HepG2 (cell line): ENCODE data around the gene MED12L. TPM values are rescaled to one million over a fixed set of nuclear protein-coding genes. Genes with fewer than 3 reads are reported as not detected.

ENCODE experiments used
- ARNT2 ChIP-seq: sonication (generic); formaldehyde crosslinking; IDR thresholded peaks from 2 replicates; pipeline ENCODE4 v1.8.0; 2022; ENCODE audit warnings: mild to moderate bottlenecking, low read depth, missing genetic modification reagents, moderate library complexity
- DZIP1 ChIP-seq: sonication (generic); formaldehyde crosslinking; IDR thresholded peaks from 2 replicates; pipeline ENCODE4 v1.5.0; 2020; ENCODE audit warnings: mild to moderate bottlenecking, missing genetic modification reagents
- FOXP1 ChIP-seq, 2 experiments: fragments of 450-650 bp in 1 of 2; IDR thresholded peaks; 2 replicates each; pipeline ENCODE4 v1.6.1; 2017 to 2018; ENCODE audit warnings: antibody characterized with exemption in 1 of 2
- HOXA7 ChIP-seq: sonication (generic); formaldehyde crosslinking; IDR thresholded peaks from 2 replicates; pipeline ENCODE4 v1.8.1; 2022; ENCODE audit warnings: mild to moderate bottlenecking, missing genetic modification reagents, moderate library complexity
- KDM5A ChIP-seq: fragments of 200-600 bp; sonication (generic); IDR thresholded peaks from 2 replicates; pipeline ENCODE4 v1.7.0; 2018; ENCODE audit warnings: antibody characterized with exemption, mild to moderate bottlenecking, low read length, borderline replicate concordance
- KMT2B ChIP-seq: IDR thresholded peaks from 2 replicates; pipeline ENCODE4 v1.6.1; 2016; ENCODE audit warnings: missing genetic modification reagents, missing compliant biosample characterization
- MBNL3 ChIP-seq: fragments of 250-450 bp; sonication (Bioruptor Pico); conservative IDR thresholded peaks from 2 replicates; pipeline ENCODE4 v1.8.0; 2022; ENCODE audit warnings: mild to moderate bottlenecking, inconsistent platforms
- MTA3 ChIP-seq: sonication (generic); formaldehyde crosslinking; IDR thresholded peaks from 2 replicates; pipeline ENCODE4 v1.4.0; 2020; ENCODE audit warnings: missing genetic modification reagents
- NCOA5 ChIP-seq: sonication (generic); formaldehyde crosslinking; IDR thresholded peaks from 2 replicates; pipeline ENCODE4 v1.4.0; 2020; ENCODE audit warnings: missing genetic modification reagents
- PAWR ChIP-seq: sonication (generic); formaldehyde crosslinking; IDR thresholded peaks from 2 replicates; pipeline ENCODE4 v1.4.0; 2020; ENCODE audit warnings: missing genetic modification reagents, mild to moderate bottlenecking, borderline replicate concordance
- PBX2 ChIP-seq: IDR thresholded peaks from 2 replicates; pipeline ENCODE4 v1.6.1; 2016; ENCODE audit warnings: control low read depth
- RELA ChIP-seq: sonication (generic); formaldehyde crosslinking; IDR thresholded peaks from 2 replicates; pipeline ENCODE4 v1.4.0; 2020; ENCODE audit warnings: missing genetic modification reagents
- RNF219 ChIP-seq: sonication (generic); formaldehyde crosslinking; IDR thresholded peaks from 2 replicates; pipeline ENCODE4 v1.5.0; 2020; ENCODE audit warnings: mild to moderate bottlenecking, missing genetic modification reagents
- SMC3 ChIP-seq: IDR thresholded peaks from 2 replicates; pipeline ENCODE4 v1.6.1; 2011; ENCODE audit warnings: low read length, improper control_type of control experiment
- SNAI1 ChIP-seq: sonication (generic); formaldehyde crosslinking; IDR thresholded peaks from 2 replicates; pipeline ENCODE4 v1.5.0; 2020; ENCODE audit warnings: mild to moderate bottlenecking, missing genetic modification reagents, borderline replicate concordance
- SOX13 ChIP-seq, 3 experiments: fragments of 450-650 bp in 1 of 3; sonication (generic) in 1 of 3; formaldehyde crosslinking in 1 of 3; IDR thresholded peaks in 2 of 3; conservative IDR thresholded peaks in 1 of 3; 2 replicates each; pipeline versions ENCODE4 v1.5.0 to v1.6.1; 2016 to 2020; ENCODE audit warnings: antibody characterized with exemption in 1 of 3, mild to moderate bottlenecking in 1 of 3, missing compliant biosample characterization in 1 of 3, missing genetic modification reagents in 1 of 3, moderate library complexity in 1 of 3
- THYN1 ChIP-seq: sonication (generic); formaldehyde crosslinking; IDR thresholded peaks from 2 replicates; pipeline ENCODE4 v1.8.1; 2023; ENCODE audit warnings: low read depth, mild to moderate bottlenecking, moderate library complexity, missing genetic modification reagents, borderline replicate concordance
- TRIM24 ChIP-seq: sonication (generic); formaldehyde crosslinking; IDR thresholded peaks from 2 replicates; pipeline ENCODE4 v1.8.0; 2022; ENCODE audit warnings: mild to moderate bottlenecking, missing genetic modification reagents
- TSC22D2 ChIP-seq: sonication (generic); formaldehyde crosslinking; IDR thresholded peaks from 2 replicates; pipeline ENCODE4 v1.5.1; 2020; ENCODE audit warnings: missing genetic modification reagents, mild to moderate bottlenecking, borderline replicate concordance
- ZKSCAN1 ChIP-seq: fragments of 150-350 bp; IDR thresholded peaks from 2 replicates; pipeline ENCODE4 v1.6.1; 2014; ENCODE audit warnings: low read length
- ZNF20 ChIP-seq: sonication (generic); formaldehyde crosslinking; IDR thresholded peaks from 2 replicates; pipeline ENCODE4 v1.4.0; 2020; ENCODE audit warnings: mild to moderate bottlenecking, moderate library complexity, missing genetic modification reagents
- ZNF24 ChIP-seq: fragments of 450-650 bp; IDR thresholded peaks from 2 replicates; pipeline ENCODE4 v1.6.1; 2017; ENCODE audit warnings: antibody characterized with exemption, mild to moderate bottlenecking
- ZNF572 ChIP-seq: sonication (generic); formaldehyde crosslinking; IDR thresholded peaks from 2 replicates; pipeline ENCODE4 v1.5.1; 2020; ENCODE audit warnings: mild to moderate bottlenecking, missing genetic modification reagents
- ZSCAN20 ChIP-seq: sonication (generic); formaldehyde crosslinking; IDR thresholded peaks from 2 replicates; pipeline ENCODE4 v1.4.0; 2020; ENCODE audit warnings: missing genetic modification reagents, mild to moderate bottlenecking, borderline replicate concordance
- polyA plus RNA-seq, 8 experiments: library from polyadenylated mRNA; depleted of rRNA in 3 of 8; stranded (reverse) in 7 of 8; unstranded in 1 of 8; fragments of >200 nt; fragmentation: Illumina TruSeq in 4 of 8; extraction: Trizol in 4 of 8; gene quantifications; 2 replicates each; pipeline versions ENCODE4 v1.2.1 to v1.2.3, GENCODE V29; 2011 to 2016; ENCODE audit warnings: low read depth in 4 of 8, missing spikeins in 1 of 8, mixed read lengths in 1 of 8; ENCODE audit not compliant: insufficient read depth in 1 of 8
- total RNA-seq, 5 experiments: library from RNA; depleted of rRNA; stranded (reverse); fragments of >200 nt; fragmentation: Illumina TruSeq; extraction: Trizol; gene quantifications; 2 replicates each; pipeline ENCODE4 v1.2.3, GENCODE V29; 2016; ENCODE audit warnings: low read depth in 1 of 5

The MED12L gene
- total and polyA plus RNA-seq, 2 of the 13 experiments (the other 11 are each of a cell fraction or from before 2014, with no cell fraction given) = 0.07 to 0.64 TPM

GRCh38 chr3:151197981-151198767 is 112.7 kb downstream of the MED12L start (continued):
- TF ChIP-seq RNF219 = no peak
- TF ChIP-seq DZIP1 (CRISPR knock-in tag) = no peak
- 0 out of 2 replicates have a peak, but pooled peaks have one; percentile 49 for TF ChIP-seq TRIM24 (CRISPR knock-in tag)
- TF ChIP-seq ZNF24 = no peak; the same call in 1 of the 2 replicates
- peak; percentile 46; the same call in 1 of the 2 replicates for TF ChIP-seq SMC3
- no peak for TF ChIP-seq ZNF20 (CRISPR knock-in tag)
- TF ChIP-seq PBX2 (CRISPR knock-in tag) = no peak
- TF ChIP-seq NCOA5 (CRISPR knock-in tag) = no peak
- no peak for TF ChIP-seq TSC22D2
- no peak for TF ChIP-seq RELA (CRISPR knock-in tag)
- no peak; the same call in 1 of the 2 replicates for TF ChIP-seq KDM5A
- TF ChIP-seq ZNF572 (CRISPR knock-in tag) = no peak
- no peak for TF ChIP-seq MTA3
- TF ChIP-seq FOXP1 (IDR thresholded peaks at IDR 0.05) = no peak
- peak; percentile 82 for TF ChIP-seq FOXP1 (CRISPR knock-in tag; IDR thresholded peaks at IDR 0.05)
- TF ChIP-seq ZSCAN20 (CRISPR knock-in tag) = no peak
- TF ChIP-seq ZKSCAN1 = peak; percentile 63; the same call in 1 of the 2 replicates
- no peak for TF ChIP-seq SNAI1 (CRISPR knock-in tag)
- TF ChIP-seq KMT2B (CRISPR knock-in tag) = peak; percentile 52; the same call in 1 of the 2 replicates
- no peak for TF ChIP-seq THYN1 (CRISPR knock-in tag)
- no peak for TF ChIP-seq ARNT2 (CRISPR knock-in tag)
- TF ChIP-seq HOXA7 (CRISPR knock-in tag) = no peak
- no peak for TF ChIP-seq PAWR (CRISPR knock-in tag)
- peak; percentile 96 for TF ChIP-seq SOX13 (IDR thresholded peaks at IDR 0.05)
- TF ChIP-seq SOX13 (CRISPR knock-in tag; conservative IDR thresholded peaks at IDR 0.05 in 1 of 2, IDR thresholded peaks at IDR 0.05 in 1 of 2) = peak in 1 of 2 experiments; percentile 99; a peak in 2 of 4 replicates
- TF ChIP-seq MBNL3 (CRISPR knock-in tag) = no peak
